Activated CD8-positive, alpha-beta memory T cell treated with anti-CD3 and anti-CD28 coated beads, Interleukin-2, amount 50 U/mL, for 4 hours (primary cell): ENCODE measurements around the gene PARD3B.

Experiments used
- DNase-seq: peaks from one replicate; pipeline ENCODE4 v3.0.0-alpha.2; 2020

PARD3B gene

DNA sequence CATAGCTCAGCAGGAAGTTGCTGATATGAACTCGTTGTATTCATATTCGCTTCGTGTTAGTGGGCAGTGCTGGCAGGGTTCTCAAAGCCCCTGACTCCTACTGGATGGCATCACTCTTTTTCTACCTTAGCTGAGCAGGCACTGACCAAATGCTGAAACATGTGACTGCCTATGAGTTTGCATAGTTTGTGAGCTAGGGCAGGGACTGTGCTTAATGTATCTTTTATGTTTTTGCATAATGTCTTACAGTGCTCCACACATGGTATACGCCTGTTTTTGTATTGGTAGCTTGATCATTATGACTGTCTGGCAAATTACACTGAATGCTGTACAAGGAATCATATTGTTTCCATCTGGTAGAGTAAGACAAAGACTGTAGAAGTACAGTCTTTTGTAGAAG, 305.3 kb downstream of the PARD3B start:
- no peak for DNase-seq

DNA sequence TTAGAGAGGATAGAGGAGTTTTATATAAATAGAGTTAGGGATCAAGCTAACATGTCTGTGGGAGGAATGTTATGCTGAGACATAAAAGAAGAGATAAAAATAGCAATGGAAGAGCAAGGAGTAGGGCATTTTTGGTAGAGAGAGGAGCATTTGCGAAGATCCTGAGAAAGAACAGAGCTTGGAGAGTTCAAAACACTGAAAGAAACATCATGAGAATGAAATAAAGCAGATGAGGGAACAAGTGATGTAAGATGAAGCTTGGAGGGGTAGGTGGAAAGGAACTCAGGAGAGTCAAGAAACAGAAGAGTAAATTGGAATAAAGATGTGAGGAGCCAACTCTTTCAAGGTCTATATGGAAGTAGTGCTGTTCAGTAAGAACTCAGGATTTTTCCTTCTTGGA, 308.6 kb downstream of the PARD3B start:
- DNase-seq, result no peak

DNA sequence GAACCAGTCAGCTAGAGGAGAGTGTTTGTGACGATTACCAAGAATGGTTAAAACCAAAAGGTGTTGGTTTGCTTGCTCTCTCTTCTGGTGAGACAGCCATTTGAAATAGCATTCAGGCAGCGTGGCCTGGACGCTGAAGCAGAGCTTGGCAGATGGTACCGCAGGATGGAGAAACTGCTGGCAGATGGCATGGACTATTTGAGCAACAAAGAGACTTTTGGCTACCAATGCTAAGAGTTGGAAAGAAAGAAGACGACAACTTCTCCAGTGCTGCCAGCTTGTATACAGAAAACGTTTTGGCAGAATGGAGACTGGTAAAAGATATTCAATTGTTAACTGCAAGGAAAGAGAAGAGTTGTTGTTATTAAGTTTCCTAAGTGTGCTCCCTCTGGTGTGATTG, 315.0 kb downstream of the PARD3B start:
- no peak for DNase-seq

DNA sequence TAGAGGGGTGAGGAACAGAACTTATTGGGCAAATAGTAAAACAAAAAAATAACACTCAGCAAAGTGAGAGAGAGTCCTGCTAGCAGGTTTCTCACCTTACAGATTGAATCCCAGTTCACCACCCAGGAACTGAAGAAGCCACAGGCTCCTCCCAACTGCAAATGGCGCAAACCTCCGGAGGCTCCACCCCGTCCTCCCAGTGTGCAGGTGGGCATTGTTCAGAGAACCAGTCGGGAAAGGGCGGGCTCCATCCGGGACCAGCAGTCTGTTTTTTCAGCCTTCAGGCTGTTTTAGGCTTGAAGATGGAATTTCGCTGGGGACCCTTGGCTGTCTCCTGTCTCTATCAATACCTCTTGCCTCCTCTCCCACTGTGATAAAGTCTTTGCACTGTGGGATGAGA, 317.5 kb downstream of the PARD3B start:
- DNase-seq, result no peak

DNA sequence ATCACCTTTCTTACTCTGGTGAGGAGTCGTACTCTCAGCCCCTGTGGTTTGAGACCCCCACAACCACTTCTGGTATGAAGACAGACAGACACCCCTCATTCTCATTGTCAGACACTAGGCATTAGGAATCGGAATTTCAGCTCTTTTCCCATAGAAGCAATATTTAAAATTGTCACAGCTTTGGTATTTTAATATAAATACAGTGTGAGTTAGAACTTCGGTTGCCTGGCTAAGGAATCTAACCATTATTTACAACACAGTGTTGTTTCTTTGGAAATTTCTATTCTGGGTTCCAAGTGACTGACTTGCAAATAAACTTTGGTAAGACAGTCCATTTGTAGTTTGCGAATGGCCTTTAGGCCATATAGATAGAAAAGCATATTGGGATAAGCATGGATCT, 318.1 kb downstream of the PARD3B start:
- no peak for DNase-seq

DNA sequence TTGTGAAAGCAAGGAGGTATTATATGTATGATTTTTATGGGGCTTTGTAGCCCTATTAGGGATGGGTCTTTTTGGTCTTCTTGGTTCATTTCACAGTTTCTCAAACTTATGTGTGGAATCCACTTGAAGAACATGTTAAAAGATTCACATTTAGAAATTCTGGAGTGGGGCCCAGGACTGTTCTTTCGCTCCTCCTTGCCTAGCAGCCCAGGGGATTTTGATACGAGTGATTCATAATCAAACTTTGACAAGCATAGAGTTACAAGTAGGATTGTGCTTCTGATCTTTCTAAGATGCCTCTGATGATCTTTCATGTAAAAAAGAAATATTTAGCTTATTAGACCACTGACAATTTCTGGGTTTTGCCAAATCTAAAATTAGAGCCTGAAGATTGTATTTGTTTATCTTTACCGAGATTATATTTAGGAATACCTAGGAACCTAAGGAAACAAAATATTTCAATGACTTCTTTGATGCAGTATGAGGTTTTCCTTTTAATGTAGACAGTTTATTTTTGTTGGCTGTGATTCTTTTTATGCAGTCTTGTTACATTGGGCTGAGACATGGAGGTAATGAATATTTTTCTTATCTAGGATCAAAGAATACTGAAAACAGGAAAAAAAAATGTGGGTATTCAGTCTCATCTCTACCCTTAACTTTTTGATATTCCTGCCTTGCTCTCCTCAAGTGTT, 324.0 kb downstream of the PARD3B start:
- DNase-seq, result no peak

DNA sequence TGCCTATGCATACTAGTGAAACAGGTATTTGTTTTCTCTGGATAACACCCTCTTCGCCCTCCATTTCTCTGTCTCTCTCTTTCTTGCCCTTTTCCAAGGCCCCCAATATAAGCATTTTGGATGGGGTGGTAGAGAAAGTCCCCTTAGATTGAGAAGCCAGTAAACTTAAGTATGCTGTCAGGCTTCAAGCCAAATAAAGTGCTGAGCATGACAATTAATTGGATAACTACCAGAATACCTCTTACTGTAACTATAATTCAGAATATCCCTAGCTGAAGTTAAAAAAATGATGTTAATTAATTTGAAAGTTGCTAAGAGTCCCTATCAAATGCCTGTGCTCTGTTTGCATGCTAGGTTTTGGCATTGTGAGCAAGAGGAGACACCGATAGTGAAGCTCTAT, 324.8 kb downstream of the PARD3B start:
- no peak for DNase-seq

DNA sequence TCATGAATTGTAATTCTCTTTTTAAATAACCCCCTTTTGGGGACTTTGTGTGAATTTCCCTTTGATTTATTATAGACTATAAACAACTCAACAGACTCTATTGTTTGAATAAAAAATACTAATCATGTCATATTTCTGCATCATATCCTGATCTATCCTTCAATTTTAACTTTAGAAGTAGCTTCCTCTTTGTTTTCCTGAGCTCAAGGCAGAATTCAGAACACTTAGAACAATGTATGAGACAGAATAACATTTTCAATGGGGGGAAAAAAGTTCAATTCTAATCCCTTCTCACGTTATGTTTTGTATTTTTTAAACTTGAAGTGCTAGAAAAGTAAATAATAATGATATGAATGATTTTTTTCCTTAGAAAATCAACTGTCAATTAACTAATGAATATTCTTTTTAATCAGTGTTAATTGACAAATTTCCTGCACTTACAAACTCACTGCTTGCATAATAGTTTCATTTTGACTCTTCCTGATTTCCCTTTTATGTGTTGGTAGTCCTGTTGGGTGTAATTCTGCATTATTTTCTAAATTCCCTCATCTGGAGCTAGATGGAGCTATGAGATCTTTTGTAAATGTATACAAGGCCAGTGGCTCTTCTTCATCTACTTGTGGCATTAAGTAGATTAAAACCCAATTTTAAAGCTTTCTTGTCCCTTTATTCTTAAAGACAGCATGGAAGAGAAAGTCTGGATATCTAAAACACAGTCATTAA, 326.1 kb downstream of the PARD3B start:
- DNase-seq, result no peak

DNA sequence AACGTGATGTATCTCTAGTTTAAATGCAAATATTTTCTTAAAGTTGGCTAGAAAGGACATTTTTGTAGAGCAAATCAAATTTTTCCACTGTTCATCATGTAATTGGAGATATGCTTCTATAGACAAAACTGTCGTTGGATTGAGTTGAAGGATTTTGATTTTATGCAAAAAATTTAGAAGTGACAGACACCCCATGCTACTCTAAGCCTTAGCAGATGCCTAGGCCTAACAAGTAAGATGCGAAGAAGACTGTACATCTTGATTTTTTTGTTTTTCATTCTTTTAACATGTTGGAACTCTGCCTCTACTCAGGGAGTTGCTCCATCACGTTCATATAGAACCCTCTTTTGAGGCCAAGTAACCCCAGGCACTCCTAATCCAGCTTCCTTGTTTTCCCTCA, 331.0 kb downstream of the PARD3B start:
- no peak for DNase-seq

DNA sequence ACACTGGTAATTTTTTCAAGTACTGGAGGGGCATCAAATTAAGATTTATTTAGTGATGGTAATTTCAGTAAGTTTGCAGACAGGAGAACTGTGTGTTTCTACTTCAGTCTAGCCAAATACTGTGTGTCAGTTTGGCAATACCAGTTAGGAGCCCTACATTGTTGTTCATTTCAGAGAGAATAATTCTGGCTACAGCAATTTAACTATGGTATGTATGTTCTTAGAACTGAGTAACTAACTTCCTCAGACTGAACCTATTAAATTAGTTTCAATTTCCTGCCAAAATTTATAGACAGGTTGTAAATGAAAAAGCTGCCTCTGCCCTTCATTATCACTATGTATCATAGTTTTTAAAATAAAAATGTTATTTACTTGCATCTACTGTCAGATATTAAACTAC, 332.4 kb downstream of the PARD3B start:
- DNase-seq, result no peak

DNA sequence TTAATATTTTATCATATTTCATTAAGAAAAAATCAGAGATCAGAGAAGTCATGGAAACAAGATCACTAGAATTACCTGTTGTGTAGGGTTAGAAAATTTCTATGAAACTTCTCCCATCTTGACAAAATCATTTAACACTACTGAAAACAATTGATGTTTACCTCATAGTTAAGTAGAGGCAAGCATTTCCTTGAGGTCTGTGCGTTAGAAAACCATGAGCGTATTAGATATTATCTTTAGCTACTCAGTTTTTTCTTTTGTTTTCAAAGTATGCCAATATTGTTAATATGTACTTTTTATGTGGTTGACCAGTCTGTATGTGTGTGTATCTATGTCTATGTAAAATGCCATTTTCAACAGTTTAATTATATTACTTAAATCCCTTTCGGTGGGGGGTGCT, 335.7 kb downstream of the PARD3B start:
- DNase-seq, result no peak

DNA sequence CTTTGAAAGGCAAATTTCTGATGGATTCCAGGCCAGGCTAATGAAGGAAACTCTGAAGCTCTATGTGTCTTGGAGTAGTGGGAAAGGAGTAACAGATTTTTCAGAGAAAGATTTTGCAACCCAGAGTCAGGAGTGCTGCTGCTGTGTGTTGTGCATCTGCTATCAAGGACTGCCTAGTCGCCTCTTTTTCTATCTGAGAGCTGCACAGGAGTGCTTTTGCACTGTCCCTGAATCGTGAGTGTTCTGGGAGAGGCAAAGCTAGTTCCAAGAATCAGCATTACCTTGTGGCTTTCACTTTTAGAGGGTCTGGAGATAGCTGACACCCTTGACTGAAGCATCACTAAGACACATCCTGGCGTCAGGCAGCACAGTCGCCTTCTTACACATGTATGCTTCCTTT, 336.4 kb downstream of the PARD3B start:
- DNase-seq, result no peak

DNA sequence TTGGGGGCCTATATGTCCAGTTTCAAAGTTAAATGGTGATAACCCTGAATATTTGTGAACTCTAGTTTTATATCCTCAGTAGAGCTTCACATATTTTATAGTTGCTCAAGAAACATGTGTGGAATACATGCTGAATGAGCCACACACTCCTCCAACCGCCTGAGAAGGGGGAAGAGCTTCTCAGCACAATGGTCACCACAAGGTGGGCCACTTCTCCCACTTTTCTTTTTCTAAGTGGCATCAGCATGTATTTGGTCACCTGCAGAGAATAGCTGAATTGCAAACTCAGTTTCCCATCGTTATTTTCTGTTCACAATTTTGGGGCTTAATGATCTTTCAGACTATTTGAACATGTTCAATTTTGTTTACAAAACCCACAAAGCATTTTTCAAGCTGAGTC, 340.5 kb downstream of the PARD3B start:
- DNase-seq, result no peak

DNA sequence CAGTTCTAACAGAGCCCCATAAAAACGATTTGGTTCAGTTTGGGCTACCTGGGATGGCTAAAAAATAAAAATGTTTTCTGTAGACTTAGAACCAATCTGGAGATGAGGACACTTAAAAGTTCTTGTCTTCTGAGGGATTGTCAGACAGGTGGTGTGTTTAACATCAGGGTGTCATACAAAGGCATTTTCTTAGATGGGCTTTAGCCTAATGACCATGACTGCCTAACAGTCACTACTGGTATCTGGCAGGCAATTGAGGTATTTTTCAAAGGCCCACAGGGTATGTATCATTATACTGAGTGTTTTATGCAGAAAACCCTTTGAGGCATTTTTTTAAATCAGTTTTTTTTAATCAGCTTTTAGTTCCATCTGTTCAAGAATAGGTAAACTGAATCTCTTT, 341.4 kb downstream of the PARD3B start:
- no peak for DNase-seq

DNA sequence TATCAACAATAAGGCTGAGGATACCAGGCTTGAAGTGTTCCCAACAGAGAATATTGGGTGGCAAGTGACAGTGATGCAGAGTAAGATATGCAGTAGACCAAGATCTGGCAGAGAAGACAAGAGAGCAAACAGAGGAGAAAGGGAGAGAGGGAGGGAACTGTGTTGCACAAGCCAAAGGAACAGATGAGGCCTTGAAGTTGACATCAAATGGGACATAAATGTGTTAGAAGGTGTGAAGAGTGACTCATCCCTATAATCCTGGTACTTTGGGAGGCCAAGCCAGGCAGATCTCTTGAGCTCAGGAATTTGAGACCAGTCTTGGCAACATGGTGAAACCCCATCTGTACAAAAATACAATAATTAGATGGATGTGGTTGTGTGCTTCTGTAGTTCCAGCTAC, 342.9 kb downstream of the PARD3B start:
- no peak for DNase-seq

DNA sequence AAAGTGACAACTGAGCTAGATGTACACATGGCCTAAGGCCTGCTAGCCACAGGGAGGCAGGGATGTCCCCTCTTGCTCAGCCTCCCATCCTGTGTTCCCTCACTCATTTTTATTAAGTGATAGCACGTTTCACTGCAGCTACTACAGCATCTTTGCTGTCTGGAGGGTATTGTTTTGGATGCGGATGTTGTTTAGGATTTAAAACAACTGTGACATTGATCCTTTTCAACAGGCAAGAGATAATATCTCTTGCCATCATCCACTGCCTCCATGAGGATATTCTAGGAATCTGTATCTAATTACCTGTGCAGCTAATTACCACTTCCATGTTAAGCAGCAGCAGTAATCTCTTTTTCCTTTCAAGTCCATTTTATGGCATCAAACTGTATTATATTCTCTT, 345.4 kb downstream of the PARD3B start:
- DNase-seq, result no peak

DNA sequence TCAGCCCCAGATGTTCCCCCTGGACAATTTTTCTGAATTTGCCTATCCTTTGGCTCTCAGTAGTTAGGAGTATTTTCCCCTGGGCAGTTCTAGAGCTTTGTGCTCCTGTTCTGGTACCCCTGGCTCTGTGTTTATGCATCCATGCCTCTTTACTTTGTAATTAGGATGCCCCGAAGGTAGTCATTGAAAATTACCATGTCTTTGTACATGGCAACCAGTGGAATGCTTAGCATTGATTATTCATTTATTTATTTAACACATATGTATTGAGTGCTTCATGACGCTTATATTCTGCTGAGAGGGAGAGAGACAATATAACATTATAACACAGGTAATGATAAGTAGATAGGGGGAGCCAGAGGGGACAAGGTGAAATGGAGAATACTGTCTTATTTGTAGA, 346.5 kb downstream of the PARD3B start:
- DNase-seq, result no peak

DNA sequence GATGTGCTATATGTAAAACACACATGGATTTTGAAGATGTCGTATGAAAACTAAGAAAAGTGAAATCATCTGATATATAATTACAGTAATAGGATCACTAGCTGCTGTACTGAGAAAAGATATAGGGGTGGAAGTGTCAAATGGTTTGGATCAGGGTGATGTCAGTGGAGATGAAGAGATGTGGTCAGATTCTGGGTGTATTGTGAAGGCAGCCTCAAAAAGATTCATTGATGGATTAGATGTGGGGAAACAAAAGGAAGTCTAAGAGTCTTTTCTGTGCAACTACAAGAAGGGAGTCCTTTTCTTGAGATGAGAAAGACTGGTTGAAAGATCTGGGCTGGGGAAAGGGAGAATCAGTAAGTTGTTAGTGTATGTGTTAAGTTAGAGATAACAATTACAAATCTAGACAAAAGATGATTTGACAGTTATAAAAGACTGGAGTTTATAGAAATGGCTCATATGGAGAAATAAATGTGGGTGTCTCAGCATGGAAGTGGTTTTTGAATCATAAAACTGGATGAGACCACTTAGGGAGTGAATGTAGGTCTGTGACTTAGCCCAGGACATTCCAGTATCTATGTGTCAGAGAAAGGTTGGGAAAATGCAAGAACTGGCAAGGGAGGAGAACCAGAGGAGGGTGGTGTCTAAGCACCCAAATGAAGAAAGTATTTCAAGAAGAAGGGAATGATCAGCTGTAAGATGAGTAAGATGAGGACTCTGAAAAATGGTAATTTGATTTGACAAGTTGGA, 347.4 kb downstream of the PARD3B start:
- no peak for DNase-seq

DNA sequence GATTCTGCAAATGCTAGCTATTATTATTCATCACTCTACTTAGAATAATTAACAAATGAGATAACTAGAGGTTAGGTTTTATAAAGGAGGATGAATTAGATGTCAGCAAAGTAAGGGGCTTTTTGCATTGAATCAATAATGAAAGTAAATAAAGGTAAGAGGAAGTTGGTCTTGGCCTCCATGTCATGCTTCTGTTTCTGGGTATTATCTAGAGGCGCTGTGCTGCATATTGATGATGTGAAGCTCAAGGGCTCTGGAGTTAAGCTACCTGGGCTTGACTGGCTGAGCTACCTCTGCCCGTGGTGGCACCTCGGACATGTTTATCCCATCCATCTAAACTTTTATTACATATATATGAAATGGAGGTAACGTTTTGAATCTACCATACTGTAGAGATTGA, 350.9 kb downstream of the PARD3B start:
- no peak for DNase-seq

DNA sequence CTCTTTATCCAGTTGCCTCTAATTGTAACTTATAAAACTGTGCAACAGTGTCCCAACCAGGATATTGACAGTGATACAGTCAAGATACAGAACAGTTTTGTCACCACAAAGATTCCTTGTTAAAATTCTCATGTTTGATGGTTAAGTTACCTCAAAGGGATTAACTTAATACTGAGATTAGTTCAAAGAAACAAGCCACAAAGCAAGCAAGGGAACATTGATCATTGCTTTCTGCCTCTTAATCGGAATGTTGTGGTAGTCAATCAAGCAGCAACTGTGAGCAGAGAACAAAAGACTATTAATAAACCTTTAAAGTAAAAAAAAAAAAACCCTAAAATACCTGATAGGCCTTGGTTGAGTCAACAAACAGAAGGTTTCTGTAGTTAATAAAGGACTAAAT, 352.3 kb downstream of the PARD3B start:
- no peak for DNase-seq

DNA sequence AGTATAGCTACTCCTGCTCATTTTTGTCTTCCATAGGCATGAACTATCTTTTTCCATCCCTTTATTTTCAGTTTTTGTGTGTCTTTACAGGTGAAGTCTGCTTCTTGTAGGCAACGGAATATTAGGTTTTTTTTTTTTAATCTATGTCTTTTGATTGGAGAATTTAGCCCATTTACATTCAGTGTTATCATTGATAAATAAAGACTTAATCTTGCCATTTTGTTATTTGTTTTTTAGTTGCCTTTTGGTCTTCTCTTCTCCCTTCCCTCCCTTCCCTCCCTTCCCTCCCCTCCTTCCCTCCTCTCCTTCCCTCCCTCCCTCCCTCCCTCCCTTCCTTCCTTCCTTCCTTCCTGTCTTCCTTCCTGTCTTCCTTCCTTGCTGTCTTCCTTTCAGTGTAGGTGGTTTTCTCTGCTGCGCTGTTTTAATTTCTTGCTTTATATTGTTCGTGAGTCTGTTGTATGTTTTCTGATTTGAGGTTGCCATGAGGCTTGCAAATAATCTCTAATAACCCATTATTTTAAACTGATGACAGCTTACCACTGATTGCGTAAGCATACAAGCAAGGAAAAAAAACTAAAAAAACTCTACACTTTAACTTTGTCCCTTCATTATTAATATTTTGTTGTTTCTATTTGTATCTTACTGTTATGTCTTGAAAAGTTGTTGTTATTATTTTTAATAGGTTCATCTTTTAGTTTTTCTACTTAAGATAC, 353.8 kb downstream of the PARD3B start:
- DNase-seq, result no peak

DNA sequence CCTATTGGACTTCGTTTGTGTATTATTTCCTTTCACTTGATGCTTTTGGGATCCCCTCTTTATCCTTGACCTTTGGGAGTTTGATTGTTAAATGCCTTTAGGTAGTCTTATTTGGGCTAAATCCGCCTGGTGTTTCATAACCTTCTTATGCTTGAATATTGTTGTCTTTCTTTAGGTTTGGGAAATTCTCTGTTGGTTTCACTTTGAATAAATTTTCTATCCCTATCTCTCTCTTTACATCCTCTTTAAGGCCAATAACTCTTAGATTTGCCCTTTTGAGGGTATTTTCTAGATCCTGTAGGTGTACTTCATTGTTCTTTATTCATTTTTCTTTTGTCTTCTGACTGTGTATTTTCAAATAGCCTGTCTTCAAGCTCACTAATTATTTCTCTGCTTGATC, 354.7 kb downstream of the PARD3B start:
- no peak for DNase-seq

DNA sequence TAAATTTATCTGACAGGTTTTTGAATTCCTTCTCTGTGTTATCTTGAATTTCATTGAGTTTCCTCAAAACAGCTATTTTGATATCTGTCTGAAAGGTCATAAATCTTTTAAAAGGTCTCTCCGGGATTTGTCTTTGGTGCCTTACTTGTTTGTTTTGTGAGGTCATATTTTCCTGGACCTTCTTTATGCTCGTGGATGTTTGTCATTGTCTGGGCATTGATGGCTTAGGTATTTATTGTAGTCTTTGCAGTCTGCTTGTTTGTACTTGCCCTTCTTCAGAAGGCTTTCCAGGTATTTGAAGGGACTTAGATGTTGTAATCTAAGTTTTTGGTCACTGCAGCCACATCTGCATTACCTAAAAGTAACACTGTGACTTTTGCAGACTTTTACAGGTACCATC, 355.2 kb downstream of the PARD3B start:
- no peak for DNase-seq

DNA sequence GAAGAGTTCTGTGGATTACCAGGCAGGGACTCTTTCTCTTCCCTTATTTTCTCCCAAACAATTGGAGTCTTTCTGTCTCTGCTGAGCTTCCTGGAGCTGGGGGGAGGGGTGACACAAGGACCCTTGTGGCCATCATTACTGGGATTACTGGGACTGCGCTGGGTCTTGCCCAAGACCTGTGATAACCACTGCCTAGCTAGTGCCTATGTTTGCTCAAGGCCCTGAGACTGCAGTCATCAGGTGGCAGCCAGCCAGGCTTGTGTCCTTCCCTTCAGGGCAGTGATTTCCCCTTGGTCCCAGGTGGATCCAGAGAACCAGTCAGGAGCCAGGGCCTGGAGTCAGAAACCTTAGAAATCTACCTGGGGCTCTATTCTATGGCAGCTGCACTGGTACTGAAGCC, 355.6 kb downstream of the PARD3B start:
- DNase-seq, result no peak
